NB4 (cell line): ENCODE data around the gene MZB1.

Experiments
- CTCF ChIP-seq: IDR thresholded peaks from one replicate; pipeline ENCODE4 v1.5.1; 2012; ENCODE audit warnings: low read depth, low read length
- POLR2A ChIP-seq: IDR thresholded peaks from 2 replicates; pipeline ENCODE4 v1.6.1; 2011; ENCODE audit warnings: mild to moderate bottlenecking; ENCODE audit not compliant: insufficient read length; ENCODE audit errors: extremely low read depth

GRCh38 chr5:139363937-139364336, 25.8 kb downstream of the MZB1 start:
- no peak for TF ChIP-seq CTCF
- TF ChIP-seq POLR2A, result no peak
